Immature natural killer cell (primary cell): ENCODE results near the gene OR51I1. TPM values are rescaled to one million over a fixed set of nuclear protein-coding genes. Genes with fewer than 3 reads are reported as not detected.

Source experiments
- DNase-seq, 3 donors: peaks; one replicate each; pipeline ENCODE4 v3.0.0; 2022; ENCODE audit warnings: mixed read lengths in 1 of 3
- H3K27ac Mint-ChIP-seq, 6 donors: one replicate each; pipeline ENCODE4 v1.8.0; 2020; ENCODE audit warnings: mixed read lengths in 6 of 6, mild to moderate bottlenecking in 5 of 6, inconsistent platforms in 4 of 6, moderate library complexity in 3 of 6
- H3K27me3 Mint-ChIP-seq, 3 donors: one replicate each; pipeline ENCODE4 v1.8.0; 2020 to 2021; ENCODE audit warnings: low read depth in 3 of 3, mild to moderate bottlenecking in 3 of 3, mixed read lengths in 3 of 3, moderate library complexity in 3 of 3, inconsistent platforms in 1 of 3
- H3K36me3 Mint-ChIP-seq, 3 donors: one replicate each; pipeline ENCODE4 v1.8.0; 2020; ENCODE audit warnings: mixed read lengths in 3 of 3, inconsistent platforms in 2 of 3, mild to moderate bottlenecking in 2 of 3
- H3K4me1 Mint-ChIP-seq, 2 donors: one replicate each; pipeline ENCODE4 v1.8.0; 2020; ENCODE audit warnings: inconsistent platforms in 2 of 2, mild to moderate bottlenecking in 2 of 2, mixed read lengths in 2 of 2, moderate library complexity in 1 of 2
- H3K4me3 Mint-ChIP-seq, 5 donors: one replicate each; pipeline ENCODE4 v1.8.0; 2020; ENCODE audit warnings: mild to moderate bottlenecking in 5 of 5, mixed read lengths in 5 of 5, inconsistent platforms in 3 of 5, moderate library complexity in 3 of 5
- H3K9me3 Mint-ChIP-seq, 6 donors: one replicate each; pipeline ENCODE4 v1.8.0; 2020; ENCODE audit warnings: mild to moderate bottlenecking in 6 of 6, mixed read lengths in 6 of 6, inconsistent platforms in 4 of 6, moderate library complexity in 3 of 6
- polyA plus RNA-seq, 3 donors: library from polyadenylated mRNA; unstranded; fragments of 300-500 nt; fragmentation: Illumina TruSeq; gene quantifications; one replicate each; pipeline ENCODE4 v1.2.3, GENCODE V29; 2021

The OR51I1 gene
- not detected for polyA plus RNA-seq

GRCh38 chr11:5441414-5441813 is at the start of gene OR51I1:
Gene OR51I1, minus strand, starts transcription at chr11:5441514. Its CDS starts 0 bp downstream, at chr11:5441514.
- H3K9me3 Mint-ChIP-seq, result peaks cover 0 to 2% (median 0%) of the 10 kb centered on the region in 6 donors
- H3K27me3 Mint-ChIP-seq, result peaks cover 0 to 3% (median 2%) of the 10 kb centered on the region in 3 donors
- H3K4me3 Mint-ChIP-seq, result no peak within 1 kb of the TSS
- H3K36me3 Mint-ChIP-seq, result no peaks in the 10 kb centered on the region
- H3K4me1 Mint-ChIP-seq, result no peaks in the 10 kb centered on the region
- no peak within 1 kb of the TSS for H3K27ac Mint-ChIP-seq
- DNase-seq, result no peak

- no peaks in the 10 kb centered on the region for H3K4me1 Mint-ChIP-seq
- H3K27ac Mint-ChIP-seq, result no peak overlapping the region
- no peak overlapping the region for H3K4me3 Mint-ChIP-seq
- DNase-seq, result no peak
- peaks cover 0 to 3% (median 0%) of the 10 kb centered on the region in 6 donors for H3K9me3 Mint-ChIP-seq
- H3K27me3 Mint-ChIP-seq, result peaks cover 0 to 3% (median 0%) of the 10 kb centered on the region in 3 donors
- H3K36me3 Mint-ChIP-seq, result no peaks in the 10 kb centered on the region
Measured at GRCh38 chr11:5489576-5490357, 48.5 kb upstream of the OR51I1 start.

- DNase-seq, result no peak
- H3K9me3 Mint-ChIP-seq, result peaks cover 0 to 5% (median 0%) of the 10 kb centered on the region in 6 donors
- H3K27me3 Mint-ChIP-seq, result peaks cover 0 to 3% (median under 1%) of the 10 kb centered on the region in 3 donors
- no peak overlapping the region for H3K27ac Mint-ChIP-seq
- no peaks in the 10 kb centered on the region for H3K36me3 Mint-ChIP-seq
- H3K4me3 Mint-ChIP-seq, result no peak overlapping the region
- H3K4me1 Mint-ChIP-seq, result no peaks in the 10 kb centered on the region
Measured at GRCh38 chr11:5488798-5489399, 47.6 kb upstream of the OR51I1 start.

- Mint-ChIP-seq H3K36me3 (no peaks in the 10 kb centered on the region), H3K27me3 (peaks cover 0 to 4% (median 3%) of the 10 kb centered on the region in 3 donors), H3K9me3 (peaks cover 0 to 5% (median 0%) of the 10 kb centered on the region in 6 donors), H3K4me1 (no peaks in the 10 kb centered on the region), H3K4me3 (no peak within 1 kb of the TSS), H3K27ac (no peak within 1 kb of the TSS)
- no peak for DNase-seq
Measured at GRCh38 chr11:5488385-5488784, 47.1 kb upstream of the OR51I1 start, which contains the start of gene OR52D1. Gene OR52D1, plus strand, starts transcription at chr11:5488685. Its CDS starts 22 bp downstream, at chr11:5488707.

- Mint-ChIP-seq H3K27ac (no peak overlapping the region), H3K4me1 (no peaks in the 10 kb centered on the region)
Measured at GRCh38 chr11:5486421-5486820, 45.1 kb upstream of the OR51I1 start.

GRCh38 chr11:5486003-5486402 is 44.7 kb upstream of the OR51I1 start:
- no peaks in the 10 kb centered on the region for H3K36me3 Mint-ChIP-seq
- peaks cover 0 to 2% (median 0%) of the 10 kb centered on the region in 6 donors for H3K9me3 Mint-ChIP-seq
- H3K27me3 Mint-ChIP-seq, result peaks cover 0 to 4% (median 2%) of the 10 kb centered on the region in 3 donors
- H3K27ac Mint-ChIP-seq, result no peak overlapping the region
- H3K4me1 Mint-ChIP-seq, result no peaks in the 10 kb centered on the region
- no peak for DNase-seq
- no peak overlapping the region for H3K4me3 Mint-ChIP-seq

More at GRCh38 chr11:5486421-5486820, 45.1 kb upstream of the OR51I1 start:
- H3K36me3 Mint-ChIP-seq, result no peaks in the 10 kb centered on the region
- H3K4me3 Mint-ChIP-seq, result no peak overlapping the region
- peaks cover 0 to 4% (median 2%) of the 10 kb centered on the region in 3 donors for H3K27me3 Mint-ChIP-seq
- peaks cover 0 to 5% (median 0%) of the 10 kb centered on the region in 6 donors for H3K9me3 Mint-ChIP-seq
- DNase-seq, result no peak

GRCh38 chr11:5476186-5476819 is 35.0 kb upstream of the OR51I1 start:
- Mint-ChIP-seq H3K36me3 (no peaks in the 10 kb centered on the region), H3K27me3 (peaks cover 0 to 7% (median 3%) of the 10 kb centered on the region in 3 donors), H3K4me1 (no peaks in the 10 kb centered on the region), H3K4me3 (no peak overlapping the region), H3K9me3 (no peaks in the 10 kb centered on the region), H3K27ac (no peak overlapping the region)
- peak; percentile 7 to 30 (median 29) for DNase-seq

- Mint-ChIP-seq H3K4me1 (no peaks in the 10 kb centered on the region), H3K4me3 (no peak overlapping the region), H3K36me3 (no peaks in the 10 kb centered on the region), H3K27ac (no peak overlapping the region), H3K9me3 (no peaks in the 10 kb centered on the region), H3K27me3 (peaks cover 1 to 7% (median 4%) of the 10 kb centered on the region in 3 donors)
- DNase-seq, result no peak
Measured at GRCh38 chr11:5473921-5474320, 32.6 kb upstream of the OR51I1 start.

- Mint-ChIP-seq H3K27ac (no peak overlapping the region), H3K4me1 (no peaks in the 10 kb centered on the region), H3K27me3 (peaks cover 2 to 5% (median 3%) of the 10 kb centered on the region in 3 donors), H3K9me3 (no peaks in the 10 kb centered on the region), H3K4me3 (no peak overlapping the region), H3K36me3 (no peaks in the 10 kb centered on the region)
- DNase-seq, result no peak
Measured at GRCh38 chr11:5467527-5467926, 26.2 kb upstream of the OR51I1 start.

- Mint-ChIP-seq H3K4me3 (no peak overlapping the region), H3K27me3 (peaks cover 2 to 5% (median 2%) of the 10 kb centered on the region in 3 donors), H3K9me3 (peaks cover 0 to 2% (median 0%) of the 10 kb centered on the region in 6 donors), H3K36me3 (no peaks in the 10 kb centered on the region), H3K4me1 (no peaks in the 10 kb centered on the region), H3K27ac (no peak overlapping the region)
- no peak for DNase-seq
Measured at GRCh38 chr11:5460983-5461621, 19.8 kb upstream of the OR51I1 start.

- Mint-ChIP-seq H3K4me3 (no peak overlapping the region), H3K36me3 (no peaks in the 10 kb centered on the region), H3K9me3 (no peaks in the 10 kb centered on the region), H3K4me1 (no peaks in the 10 kb centered on the region), H3K27ac (no peak overlapping the region), H3K27me3 (peaks cover 2 to 6% (median 2%) of the 10 kb centered on the region in 3 donors)
- DNase-seq, result no peak
Measured at GRCh38 chr11:5449432-5449831, 8.1 kb upstream of the OR51I1 start.

- DNase-seq, result no peak
- H3K4me1 Mint-ChIP-seq, result no peaks in the 10 kb centered on the region
- no peaks in the 10 kb centered on the region for H3K36me3 Mint-ChIP-seq
- no peaks in the 10 kb centered on the region for H3K9me3 Mint-ChIP-seq
- no peak within 1 kb of the TSS for H3K27ac Mint-ChIP-seq
- peaks cover 2 to 6% (median 2%) of the 10 kb centered on the region in 3 donors for H3K27me3 Mint-ChIP-seq
- no peak within 1 kb of the TSS for H3K4me3 Mint-ChIP-seq
Measured at GRCh38 chr11:5449023-5449422, 7.7 kb upstream of the OR51I1 start, which contains the start of gene OR51I2. Gene OR51I2, plus strand, starts transcription at chr11:5449323. Its CDS starts 4,166 bp downstream, at chr11:5453489.

- Mint-ChIP-seq H3K36me3 (no peaks in the 10 kb centered on the region), H3K4me3 (no peak overlapping the region), H3K27me3 (peaks cover 0 to 2% (median 1%) of the 10 kb centered on the region in 3 donors), H3K9me3 (peaks cover 0 to 2% (median 0%) of the 10 kb centered on the region in 6 donors), H3K27ac (no peak overlapping the region), H3K4me1 (no peaks in the 10 kb centered on the region)
- DNase-seq, result no peak
Measured at GRCh38 chr11:5443835-5444393, 2.6 kb upstream of the OR51I1 start.
